Astrocyte (in vitro differentiated cells and primary cell): Measurements from ENCODE around the gene OPN5. TPM values are rescaled to one million over a fixed set of nuclear protein-coding genes. Genes with fewer than 3 reads are reported as not detected.
A peak's percentile ranks its signal among the peaks of the same experiment; 100 is the strongest.

Source experiments
- DNase-seq: peaks from one replicate; pipeline ENCODE4 v3.0.0-alpha.2; 2010; ENCODE audit warnings: low read depth
- FAIRE-seq: peaks from 2 replicates; lab custom pipeline; 2011; peaks lifted over from hg19 to GRCh38; lab: Jason Lieb, UNC
- H2AFZ ChIP-seq: 2 replicates; pipeline ENCODE4 v1.6.0; 2012; ENCODE audit warnings: low read depth, low read length, inconsistent platforms
- H3K27ac ChIP-seq: 2 replicates; pipeline ENCODE4 v1.5.1; 2011; ENCODE audit warnings: low read depth, low read length, inconsistent platforms
- H3K27me3 ChIP-seq: 2 replicates; pipeline ENCODE4 v1.6.0; 2011; ENCODE audit warnings: low read length, inconsistent platforms; ENCODE audit not compliant: insufficient read depth
- H3K36me3 ChIP-seq: 2 replicates; pipeline ENCODE4 v1.5.1; 2011; ENCODE audit warnings: low read length, inconsistent platforms; ENCODE audit not compliant: insufficient read depth
- H3K4me1 ChIP-seq: 2 replicates; pipeline ENCODE4 v1.5.1; 2011; ENCODE audit warnings: low read length, inconsistent platforms; ENCODE audit not compliant: insufficient read depth
- H3K4me2 ChIP-seq: 2 replicates; pipeline ENCODE4 v1.6.0; 2012; ENCODE audit warnings: low read length, inconsistent platforms
- H3K4me3 ChIP-seq: 2 replicates; pipeline ENCODE4 v1.5.1; 2011; ENCODE audit warnings: low read depth, mild to moderate bottlenecking, low read length, inconsistent platforms; ENCODE audit not compliant: insufficient read depth
- H3K79me2 ChIP-seq: 2 replicates; pipeline ENCODE4 v1.6.0; 2012; ENCODE audit warnings: mild to moderate bottlenecking, low read length, inconsistent platforms; ENCODE audit not compliant: insufficient read depth
- H3K9ac ChIP-seq: 2 replicates; pipeline ENCODE4 v1.6.0; 2012; ENCODE audit warnings: mild to moderate bottlenecking, low read length, inconsistent platforms
- H3K9me3 ChIP-seq: 2 replicates; pipeline ENCODE4 v1.5.1; 2012; ENCODE audit warnings: low read depth, mild to moderate bottlenecking, low read length, inconsistent platforms; ENCODE audit not compliant: insufficient read depth
- H4K20me1 ChIP-seq: 2 replicates; pipeline ENCODE4 v1.6.0; 2012; ENCODE audit warnings: low read length, inconsistent platforms; ENCODE audit not compliant: insufficient read depth
- H3K27ac Mint-ChIP-seq: one replicate; pipeline ENCODE4 v1.8.0; 2021; ENCODE audit warnings: mild to moderate bottlenecking, mixed read lengths; ENCODE audit not compliant: unreplicated experiment
- H3K27me3 Mint-ChIP-seq: one replicate; pipeline ENCODE4 v1.8.0; 2021; ENCODE audit warnings: low read depth, mixed read lengths; ENCODE audit not compliant: unreplicated experiment
- H3K36me3 Mint-ChIP-seq: one replicate; pipeline ENCODE4 v1.8.0; 2021; ENCODE audit warnings: low read depth, mixed read lengths; ENCODE audit not compliant: unreplicated experiment
- H3K4me1 Mint-ChIP-seq: one replicate; pipeline ENCODE4 v1.8.0; 2021; ENCODE audit warnings: low read depth, mixed read lengths; ENCODE audit not compliant: unreplicated experiment
- H3K4me3 Mint-ChIP-seq: one replicate; pipeline ENCODE4 v1.8.0; 2021; ENCODE audit warnings: mild to moderate bottlenecking, moderate library complexity, mixed read lengths; ENCODE audit not compliant: unreplicated experiment
- H3K9me3 Mint-ChIP-seq: one replicate; pipeline ENCODE4 v1.8.0; 2021; ENCODE audit warnings: mild to moderate bottlenecking, mixed read lengths; ENCODE audit not compliant: unreplicated experiment
- CTCF ChIP-seq: IDR thresholded peaks from 2 replicates; pipeline ENCODE4 v1.5.1; 2011; ENCODE audit warnings: low read depth, mild to moderate bottlenecking, inconsistent platforms, low read length, moderate library complexity; ENCODE audit not compliant: insufficient read depth
- EZH2 ChIP-seq: IDR thresholded peaks from 2 replicates; pipeline ENCODE4 v1.6.1; 2012; ENCODE audit warnings: mild to moderate bottlenecking, low read length, inconsistent platforms; ENCODE audit not compliant: insufficient read depth
- total RNA-seq: library from RNA; stranded (reverse); gene quantifications from 2 replicates; pipeline ENCODE4 v1.2.1, GENCODE V29; 2021

Gene OPN5
- total RNA-seq, 1 donor from 2014 or later, result not detected

- Histone ChIP-seq H2AFZ (no peak overlapping the region), H3K4me3 (no peak overlapping the region)
- peak; percentile 77 for FAIRE-seq
Observed at GRCh38 chr6:47787620-47788497, 6.0 kb downstream of the OPN5 start.

GRCh38 chr6:47788498-47788884 is 6.7 kb downstream of the OPN5 start:
- DNase-seq (no peak), FAIRE-seq (no peak)
- H3K27ac Mint-ChIP-seq, result no peak overlapping the region
- H3K4me3 ChIP-seq, result no peak overlapping the region
- H3K4me1 ChIP-seq, result peaks cover 4% of the 10 kb centered on the region
- peaks cover 26% of the 10 kb centered on the region for H3K27me3 ChIP-seq
- no peaks in the 10 kb centered on the region for H3K9me3 Mint-ChIP-seq
- H3K4me2 ChIP-seq, result peak overlapping the region; percentile 76
- H3K27ac ChIP-seq, result no peak overlapping the region
- no peaks in the 10 kb centered on the region for H3K4me1 Mint-ChIP-seq
- peaks cover 16% of the 10 kb centered on the region for H3K27me3 Mint-ChIP-seq
- H4K20me1 ChIP-seq, result no peaks in the 10 kb centered on the region
- H3K36me3 ChIP-seq, result no peaks in the 10 kb centered on the region
- no peak overlapping the region for H3K4me3 Mint-ChIP-seq
- no peak overlapping the region for H3K9ac ChIP-seq
- no peak overlapping the region for H2AFZ ChIP-seq
- TF ChIP-seq CTCF (no peak), EZH2 (no peak)
- H3K36me3 Mint-ChIP-seq, result no peaks in the 10 kb centered on the region
- H3K9me3 ChIP-seq, result no peaks in the 10 kb centered on the region
- no peaks in the 10 kb centered on the region for H3K79me2 ChIP-seq

More at GRCh38 chr6:47787620-47788497, 6.0 kb downstream of the OPN5 start:
- no peaks in the 10 kb centered on the region for H4K20me1 ChIP-seq
- Mint-ChIP-seq H3K27ac (no peak overlapping the region), H3K4me1 (no peaks in the 10 kb centered on the region), H3K9me3 (no peaks in the 10 kb centered on the region), H3K36me3 (no peaks in the 10 kb centered on the region), H3K27me3 (peaks cover 16% of the 10 kb centered on the region), H3K4me3 (no peak overlapping the region)
- H3K4me2 ChIP-seq, result peak overlapping the region; percentile 76
- no peak overlapping the region for H3K27ac ChIP-seq
- H3K9me3 ChIP-seq, result no peaks in the 10 kb centered on the region
- peaks cover 4% of the 10 kb centered on the region for H3K4me1 ChIP-seq
- peaks cover 26% of the 10 kb centered on the region for H3K27me3 ChIP-seq
- no peaks in the 10 kb centered on the region for H3K36me3 ChIP-seq
- H3K9ac ChIP-seq, result no peak overlapping the region
- H3K79me2 ChIP-seq, result no peaks in the 10 kb centered on the region
- DNase-seq, result peak; percentile 27
- TF ChIP-seq CTCF (peak; percentile 93), EZH2 (no peak)

- no peak overlapping the region for H3K27ac ChIP-seq
- H3K4me1 ChIP-seq, result peaks cover 4% of the 10 kb centered on the region
- TF ChIP-seq EZH2 (no peak), CTCF (no peak)
- no peaks in the 10 kb centered on the region for H3K9me3 ChIP-seq
- H3K36me3 Mint-ChIP-seq, result no peaks in the 10 kb centered on the region
- no peaks in the 10 kb centered on the region for H3K36me3 ChIP-seq
- H3K27me3 Mint-ChIP-seq, result peaks cover 16% of the 10 kb centered on the region
- H3K4me1 Mint-ChIP-seq, result no peaks in the 10 kb centered on the region
- no peak overlapping the region for H3K4me3 ChIP-seq
- H3K9me3 Mint-ChIP-seq, result no peaks in the 10 kb centered on the region
- H3K4me3 Mint-ChIP-seq, result no peak overlapping the region
- no peak overlapping the region for H3K9ac ChIP-seq
- H4K20me1 ChIP-seq, result no peaks in the 10 kb centered on the region
- no peak overlapping the region for H3K4me2 ChIP-seq
- no peaks in the 10 kb centered on the region for H3K79me2 ChIP-seq
- H3K27ac Mint-ChIP-seq, result no peak overlapping the region
- peaks cover 26% of the 10 kb centered on the region for H3K27me3 ChIP-seq
- DNase-seq, result no peak
- H2AFZ ChIP-seq, result no peak overlapping the region
- FAIRE-seq, result no peak
Observed at GRCh38 chr6:47789553-47789952, 7.7 kb downstream of the OPN5 start.
